HepG2 (cell line): ENCODE results near the gene CAP2. TPM values are rescaled to one million over a fixed set of nuclear protein-coding genes. Genes with fewer than 3 reads are reported as not detected.

Source experiments
- ATAC-seq: fragments of 200-7000 bp; cut with Tn5 transposase; 3 replicates; pipeline ENCODE4 v1.9.1; 2020; ENCODE audit warnings: mild to moderate bottlenecking, moderate library complexity
- BruUV-seq: library from RNA; stranded (reverse); fragments of 400-500 nt; replicated peaks from 2 replicates; lab custom pipeline; 2021; lab: Mats Ljungman, UMichigan
- CTCF ChIA-PET: fragments of 300-600 bp; formaldehyde crosslinking; extraction: SDS; loops from one replicate; lab custom pipeline; 2021; ENCODE audit warnings: low total read pairs, inconsistent platforms, low intra/inter-chr PET ratio; lab: Yijun Ruan, JAX
- POLR2A ChIA-PET: fragments of 350-600 bp; sonication (Branson Sonifier 250); formaldehyde crosslinking; loops from one replicate; lab custom pipeline; 2020; ENCODE audit warnings: antibody characterized with exemption, inconsistent platforms; lab: Yijun Ruan, JAX
- DNase-seq: peaks from one replicate; pipeline ENCODE4 v3.0.0-alpha.2; 2015; ENCODE audit warnings: low spot score
- FAIRE-seq: peaks from 3 replicates; lab custom pipeline; 2011; peaks lifted over from hg19 to GRCh38; lab: Jason Lieb, UNC
- H2AFZ ChIP-seq: one replicate; pipeline ENCODE4 v1.6.1; 2011; ENCODE audit warnings: low read length, inconsistent platforms
- H3K27ac ChIP-seq: fragments of 300-600 bp; 3 replicates; pipeline ENCODE4 v1.8.0; 2011; ENCODE audit warnings: mixed run types, mild to moderate bottlenecking, mixed read lengths, low read length, inconsistent platforms; ENCODE audit not compliant: insufficient read depth; ENCODE audit errors: extremely low read length
- H3K27me3 ChIP-seq, 2 experiments: fragments of 200-600 bp in 1 of 2; 2 replicates in 1 of 2; 3 replicates in 1 of 2; pipeline versions ENCODE4 v1.6.0 to v1.8.0; 2011; ENCODE audit warnings: low read length in 2 of 2, mild to moderate bottlenecking in 2 of 2, moderate library complexity in 2 of 2, inconsistent platforms in 1 of 2; ENCODE audit not compliant: insufficient read depth in 2 of 2, control insufficient read depth in 1 of 2
- H3K36me3 ChIP-seq, 2 experiments: fragments of 200-600 bp in 1 of 2; replicated peaks in 1 of 2; 2 replicates in 1 of 2; 3 replicates in 1 of 2; pipeline versions ENCODE4 v1.5.1 to v1.8.0; 2011; ENCODE audit warnings: low read length in 2 of 2, inconsistent platforms in 1 of 2; ENCODE audit not compliant: insufficient read depth in 2 of 2, control insufficient read depth in 1 of 2
- H3K4me1 ChIP-seq: 2 replicates; pipeline ENCODE4 v1.5.1; 2012; ENCODE audit warnings: low read length, inconsistent platforms; ENCODE audit not compliant: insufficient read depth
- H3K4me2 ChIP-seq: 2 replicates; pipeline ENCODE4 v1.6.0; 2011; ENCODE audit warnings: low read depth, low read length, inconsistent platforms
- H3K4me3 ChIP-seq, 3 experiments: fragments of 200-600 bp in 1 of 3; sonication (generic), shearing (Covaris generic) in 1 of 3; replicated peaks in 1 of 3; 2 replicates each; pipeline ENCODE4 v1.5.1; 2011 to 2016; ENCODE audit warnings: low read length in 3 of 3, inconsistent platforms in 2 of 3, low read depth in 2 of 3, mild to moderate bottlenecking in 2 of 3, control low read depth in 1 of 3, mixed read lengths in 1 of 3; ENCODE audit not compliant: insufficient read depth in 1 of 3
- H3K79me2 ChIP-seq: one replicate; pipeline ENCODE4 v1.6.1; 2011; ENCODE audit warnings: low read length, inconsistent platforms; ENCODE audit not compliant: insufficient read depth
- H3K9ac ChIP-seq: 2 replicates; pipeline ENCODE4 v1.6.0; 2011; ENCODE audit warnings: mild to moderate bottlenecking, low read depth, low read length, inconsistent platforms; ENCODE audit not compliant: insufficient read depth
- H3K9me3 ChIP-seq: 2 replicates; pipeline ENCODE4 v1.5.1; 2012; ENCODE audit warnings: mild to moderate bottlenecking, low read length
- H4K20me1 ChIP-seq: 2 replicates; pipeline ENCODE4 v1.6.0; 2011; ENCODE audit warnings: inconsistent platforms, mild to moderate bottlenecking, low read length, moderate library complexity; ENCODE audit not compliant: insufficient read depth
- AKNA ChIP-seq: sonication (generic); formaldehyde crosslinking; IDR thresholded peaks from 2 replicates; pipeline ENCODE4 v1.4.0; 2020; ENCODE audit warnings: missing genetic modification reagents, borderline replicate concordance
- JDP2 ChIP-seq: sonication (generic); formaldehyde crosslinking; IDR thresholded peaks from 2 replicates; pipeline ENCODE4 v1.8.1; 2022; ENCODE audit warnings: missing genetic modification reagents, borderline replicate concordance
- RFX5 ChIP-seq: IDR thresholded peaks from 2 replicates; pipeline ENCODE4 v1.6.1; 2011; ENCODE audit warnings: low read depth, low read length, improper control_type of control experiment
- SNAPC4 ChIP-seq: sonication (generic); formaldehyde crosslinking; IDR thresholded peaks from 2 replicates; pipeline ENCODE4 v1.4.0; 2020; ENCODE audit warnings: mild to moderate bottlenecking, missing genetic modification reagents
- ZNF318 ChIP-seq: sonication (generic); formaldehyde crosslinking; IDR thresholded peaks from 2 replicates; pipeline ENCODE4 v1.4.0; 2020; ENCODE audit warnings: mild to moderate bottlenecking, missing genetic modification reagents
- ZNF619 ChIP-seq: sonication (generic); formaldehyde crosslinking; IDR thresholded peaks from 2 replicates; pipeline ENCODE4 v1.4.0; 2020; ENCODE audit warnings: mild to moderate bottlenecking, missing genetic modification reagents
- WGBS: methylation state at CpG from one replicate; pipeline ENCODE4 v1.1.6; 2017; ENCODE audit warnings: low lambda C conversion rate; 5-methylcytosine and 5-hydroxymethylcytosine counted together
- in situ Hi-C: cut with HindIII; loops from 2 replicates; pipeline ENCODE4 v1.10.0; 2017; ENCODE audit warnings: low pct_unique_long_range_greater_than_20kb; ENCODE audit not compliant: extremely low pct_ligation_motif_present
- intact Hi-C: fragments of 100-400 bp; cut with micrococcal nuclease; formaldehyde crosslinking; loops from one replicate; pipeline ENCODE4 v1.10.0; 2022; ENCODE audit not compliant: unreplicated experiment
- polyA plus RNA-seq, 8 experiments: library from polyadenylated mRNA; depleted of rRNA in 3 of 8; stranded (reverse) in 7 of 8; unstranded in 1 of 8; fragments of >200 nt; fragmentation: Illumina TruSeq in 4 of 8; extraction: Trizol in 4 of 8; gene quantifications; 2 replicates each; pipeline versions ENCODE4 v1.2.1 to v1.2.3, GENCODE V29; 2011 to 2016; ENCODE audit warnings: low read depth in 4 of 8, missing spikeins in 1 of 8, mixed read lengths in 1 of 8; ENCODE audit not compliant: insufficient read depth in 1 of 8
- total RNA-seq, 5 experiments: library from RNA; depleted of rRNA; stranded (reverse); fragments of >200 nt; fragmentation: Illumina TruSeq; extraction: Trizol; gene quantifications; 2 replicates each; pipeline ENCODE4 v1.2.3, GENCODE V29; 2016; ENCODE audit warnings: low read depth in 1 of 5

The CAP2 gene
- total and polyA plus RNA-seq, 2 of the 13 experiments (the other 11 are each of a cell fraction or from before 2014, with no cell fraction given), result 7.9 to 53.1 TPM

- FAIRE-seq, result no peak
- Histone ChIP-seq H3K27me3 (no peaks in the 10 kb centered on the region), H3K79me2 (no peaks in the 10 kb centered on the region), H3K9me3 (no peaks in the 10 kb centered on the region), H3K4me2 (no peak overlapping the region), H3K4me3 (no peak overlapping the region), H3K36me3 (no peaks in the 10 kb centered on the region), H4K20me1 (no peaks in the 10 kb centered on the region), H3K9ac (no peak overlapping the region), H2AFZ (no peak overlapping the region), H3K27ac (no peak overlapping the region), H3K4me1 (no peaks in the 10 kb centered on the region)
- CTCF ChIA-PET, result no interaction called here
- no peak for ATAC-seq
- POLR2A ChIA-PET, result no interaction called here
- no TSS peak for BruUV-seq
- in situ Hi-C loops, result no loop called here
- intact Hi-C loops, result no loop called here
- DNase-seq, result no peak
- 86% methylated on average over 3 of the region's 3 CpGs for WGBS
- TF ChIP-seq RFX5 (no peak), ZNF318 (CRISPR knock-in tag) (no peak), ZNF619 (CRISPR knock-in tag) (no peak), JDP2 (CRISPR knock-in tag) (no peak), SNAPC4 (CRISPR knock-in tag) (no peak), AKNA (CRISPR knock-in tag) (no peak)
Observed at GRCh38 chr6:17501442-17501841, 108.0 kb downstream of the CAP2 start.
